IMR-90 (cell line): ENCODE measurements around the gene DNAJB8. TPM values are rescaled to one million over a fixed set of nuclear protein-coding genes. Genes with fewer than 3 reads are reported as not detected.

Experiments used
- ATAC-seq: fragments of 200-7000 bp; cut with Tn5 transposase; 2 replicates; pipeline ENCODE4 v1.9.1; 2020; ENCODE audit warnings: low read depth, mild to moderate bottlenecking, moderate library complexity
- BruUV-seq: library from RNA; stranded (reverse); fragments of 400-500 nt; replicated peaks from 2 replicates; lab custom pipeline; 2021; lab: Mats Ljungman, UMichigan
- CTCF ChIA-PET: fragments of 300-600 bp; formaldehyde crosslinking; extraction: SDS; loops from one replicate; lab custom pipeline; 2021; ENCODE audit warnings: antibody characterized with exemption; lab: Yijun Ruan, JAX
- POLR2A ChIA-PET: fragments of 300-600 bp; sonication (Branson Sonifier 250); formaldehyde crosslinking; loops from one replicate; lab custom pipeline; 2022; ENCODE audit warnings: antibody characterized with exemption; ENCODE audit not compliant: unreplicated experiment; lab: Charles Lee
- DNase-seq: peaks from one replicate; pipeline ENCODE4 v3.0.0; 2013
- H2AFZ ChIP-seq: replicated peaks from 2 replicates; pipeline ENCODE3; 2013; ENCODE audit warnings: low read length, mild to moderate bottlenecking; ENCODE audit not compliant: poor library complexity
- H2AK5ac ChIP-seq: 2 replicates; pipeline ENCODE4 v1.6.1; 2013; ENCODE audit warnings: low read depth, low read length, inconsistent platforms
- H2AK9ac ChIP-seq: replicated peaks from 2 replicates; pipeline ENCODE3; 2013; ENCODE audit warnings: mild to moderate bottlenecking, low read depth, low read length, moderate library complexity; ENCODE audit not compliant: poor library complexity
- H2BK120ac ChIP-seq: 2 replicates; pipeline ENCODE4 v1.6.1; 2013; ENCODE audit warnings: low read depth, low read length, inconsistent platforms
- H2BK15ac ChIP-seq: 3 replicates; pipeline ENCODE4 v1.6.1; 2013; ENCODE audit warnings: low read depth, low read length, inconsistent platforms
- H2BK20ac ChIP-seq: 2 replicates; pipeline ENCODE4 v1.6.1; 2013; ENCODE audit warnings: low read depth, mild to moderate bottlenecking, inconsistent platforms, low read length, moderate library complexity
- H2BK5ac ChIP-seq: 2 replicates; pipeline ENCODE4 v1.6.1; 2013; ENCODE audit warnings: mild to moderate bottlenecking, low read depth, low read length, inconsistent platforms; ENCODE audit not compliant: poor library complexity, severe bottlenecking
- H3K14ac ChIP-seq: replicated peaks from 2 replicates; pipeline ENCODE4 v1.6.1; 2013; ENCODE audit warnings: low read depth, low read length, inconsistent platforms
- H3K18ac ChIP-seq: 2 replicates; pipeline ENCODE4 v1.6.1; 2013; ENCODE audit warnings: low read depth, low read length, control low read depth
- H3K23ac ChIP-seq: 2 replicates; pipeline ENCODE4 v1.6.1; 2013; ENCODE audit warnings: low read depth, low read length, inconsistent platforms
- H3K27ac ChIP-seq: 2 replicates; pipeline ENCODE4 v1.5.1; 2013; ENCODE audit warnings: mild to moderate bottlenecking, control low read depth, low read length; ENCODE audit not compliant: insufficient read depth
- H3K27me3 ChIP-seq: 2 replicates; pipeline ENCODE4 v1.6.1; 2013; ENCODE audit warnings: low read length; ENCODE audit not compliant: control insufficient read depth, insufficient read depth
- H3K36me3 ChIP-seq: 2 replicates; pipeline ENCODE4 v1.6.1; 2013; ENCODE audit warnings: low read length, mixed read lengths; ENCODE audit not compliant: control insufficient read depth, insufficient read depth
- H3K4ac ChIP-seq: 2 replicates; pipeline ENCODE4 v1.6.1; 2013; ENCODE audit warnings: low read depth, low read length, inconsistent platforms
- H3K4me1 ChIP-seq: 2 replicates; pipeline ENCODE4 v1.6.1; 2013; ENCODE audit warnings: low read length, mixed read lengths; ENCODE audit not compliant: control insufficient read depth, insufficient read depth
- H3K4me2 ChIP-seq: 2 replicates; pipeline ENCODE4 v1.6.1; 2013; ENCODE audit warnings: low read depth, mild to moderate bottlenecking, control low read depth, low read length, moderate library complexity
- H3K4me3 ChIP-seq: 2 replicates; pipeline ENCODE4 v1.5.1; 2013; ENCODE audit warnings: low read depth, mild to moderate bottlenecking, control low read depth, low read length, moderate library complexity; ENCODE audit not compliant: insufficient read depth
- H3K56ac ChIP-seq: 2 replicates; pipeline ENCODE4 v1.6.1; 2013; ENCODE audit warnings: low read length, inconsistent platforms; ENCODE audit not compliant: insufficient read depth; ENCODE audit errors: extremely low read depth
- H3K79me1 ChIP-seq, 2 experiments: 2 replicates each; pipeline ENCODE4 v1.6.1; 2013; ENCODE audit warnings: low read length in 2 of 2, inconsistent platforms in 1 of 2, low read depth in 1 of 2
- H3K9ac ChIP-seq: 2 replicates; pipeline ENCODE4 v1.6.1; 2013; ENCODE audit warnings: low read depth, low read length, control low read depth
- H3K9me1 ChIP-seq: 2 replicates; pipeline ENCODE4 v1.6.1; 2013; ENCODE audit warnings: low read length, inconsistent platforms; ENCODE audit not compliant: insufficient read depth
- H3K9me3 ChIP-seq: 2 replicates; pipeline ENCODE4 v1.6.1; 2013; ENCODE audit warnings: low read length; ENCODE audit not compliant: control insufficient read depth, insufficient read depth
- H4K20me1 ChIP-seq: 2 replicates; pipeline ENCODE4 v1.6.1; 2013; ENCODE audit warnings: low read length, inconsistent platforms; ENCODE audit not compliant: insufficient read depth
- H4K5ac ChIP-seq: 2 replicates; pipeline ENCODE4 v1.6.1; 2013; ENCODE audit warnings: mild to moderate bottlenecking, low read depth, low read length, control low read depth
- H4K8ac ChIP-seq, 2 experiments: 2 replicates each; pipeline ENCODE4 v1.6.1; 2013; ENCODE audit warnings: low read depth in 2 of 2, low read length in 2 of 2, control low read depth in 1 of 2, inconsistent platforms in 1 of 2
- H4K91ac ChIP-seq: 2 replicates; pipeline ENCODE4 v1.6.1; 2013; ENCODE audit warnings: low read depth, low read length, inconsistent platforms; ENCODE audit not compliant: insufficient read depth
- BHLHE40 ChIP-seq: fragments of 150-350 bp; IDR thresholded peaks from 2 replicates; pipeline ENCODE4 v1.6.1; 2016; ENCODE audit warnings: mild to moderate bottlenecking, low read depth, low read length
- CEBPB ChIP-seq: IDR thresholded peaks from 2 replicates; pipeline ENCODE4 v1.6.1; 2012; ENCODE audit warnings: low read depth, low read length, improper control_type of control experiment
- CHD1 ChIP-seq: IDR thresholded peaks from 2 replicates; pipeline ENCODE4 v1.6.1; 2012; ENCODE audit warnings: low read depth, low read length, improper control_type of control experiment
- CTCF ChIP-seq: conservative IDR thresholded peaks from 2 replicates; pipeline ENCODE4 v1.5.1; 2012; ENCODE audit warnings: mild to moderate bottlenecking, low read depth, low read length, improper control_type of control experiment
- ELK1 ChIP-seq: fragments of 150-350 bp; IDR thresholded peaks from 2 replicates; pipeline ENCODE4 v1.6.1; 2016; ENCODE audit warnings: low read depth, mild to moderate bottlenecking, low read length, moderate library complexity, borderline replicate concordance
- FOS ChIP-seq: fragments of 150-350 bp; IDR thresholded peaks from 2 replicates; pipeline ENCODE4 v1.6.1; 2016; ENCODE audit warnings: low read depth, low read length
- MAZ ChIP-seq: IDR thresholded peaks from 2 replicates; pipeline ENCODE4 v1.6.1; 2012; ENCODE audit warnings: low read depth, mild to moderate bottlenecking, low read length, improper control_type of control experiment, moderate library complexity, borderline replicate concordance
- MXI1 ChIP-seq: IDR thresholded peaks from 2 replicates; pipeline ENCODE4 v1.6.1; 2012; ENCODE audit warnings: low read depth, mild to moderate bottlenecking, low read length, moderate library complexity, borderline replicate concordance
- NFE2L2 ChIP-seq: fragments of 150-350 bp; IDR thresholded peaks from 2 replicates; pipeline ENCODE4 v1.6.1; 2016; ENCODE audit warnings: low read depth, mild to moderate bottlenecking, low read length
- RAD21 ChIP-seq: IDR thresholded peaks from 2 replicates; pipeline ENCODE4 v1.6.1; 2012; ENCODE audit warnings: low read length, improper control_type of control experiment
- RCOR1 ChIP-seq: IDR thresholded peaks from 2 replicates; pipeline ENCODE4 v1.6.1; 2012; ENCODE audit warnings: mild to moderate bottlenecking, low read length, improper control_type of control experiment; ENCODE audit not compliant: insufficient replicate concordance
- RFX5 ChIP-seq: IDR thresholded peaks from 2 replicates; pipeline ENCODE4 v1.8.0; 2012; ENCODE audit warnings: low read depth, mild to moderate bottlenecking, low read length, moderate library complexity
- SMC3 ChIP-seq: fragments of 150-350 bp; IDR thresholded peaks from 2 replicates; pipeline ENCODE4 v1.6.1; 2016; ENCODE audit warnings: low read depth, mild to moderate bottlenecking, antibody characterized with exemption, low read length, moderate library complexity
- WGBS, 2 experiments: methylation state at CpG; one replicate each; pipeline versions ENCODE4 v1.1.5 to v1.1.7; 2013; ENCODE audit warnings: missing lambda C conversion rate in 2 of 2; ENCODE audit not compliant: insufficient read length in 1 of 2; ENCODE audit errors: extremely low coverage in 2 of 2; 5-methylcytosine and 5-hydroxymethylcytosine counted together
- dilution Hi-C: fragments of 300-500 bp; cut with HindIII; formaldehyde crosslinking; loops from one replicate; pipeline ENCODE4 v1.14.3; 2018; ENCODE audit warnings: low sequenced_read_pairs; ENCODE audit not compliant: unreplicated experiment
- in situ Hi-C: fragments of 300-500 bp; cut with MboI; formaldehyde crosslinking; loops from 3 replicates; pipeline ENCODE4 v1.14.3; 2019; ENCODE audit warnings: low sequenced_read_pairs, inconsistent platforms, mixed read lengths
- intact Hi-C: fragments of 100-400 bp; cut with micrococcal nuclease; formaldehyde crosslinking; loops from 2 replicates; pipeline ENCODE4 v1.10.0; 2022
- polyA plus RNA-seq, 3 experiments: library from polyadenylated mRNA; depleted of rRNA; stranded (reverse); fragments of >200 nt; gene quantifications; 2 replicates each; pipeline ENCODE4 v1.2.3, GENCODE V29; 2012; ENCODE audit warnings: low replicate concordance in 1 of 3
- total RNA-seq: library from RNA; depleted of rRNA; stranded (reverse); fragments of >200 nt; gene quantifications from 2 replicates; pipeline ENCODE4 v1.2.3, GENCODE V29; 2012
- TF ChIP-seq, protein P1 (sequence below): fragments of 150-350 bp; IDR thresholded peaks from 2 replicates; pipeline ENCODE4 v1.6.1; 2017; ENCODE audit warnings: mild to moderate bottlenecking, antibody characterized with exemption, low read length, low read depth

Gene DNAJB8
- total and polyA plus RNA-seq, 2 of the 4 experiments (the other 2 are of a cell fraction): not detected

DNA sequence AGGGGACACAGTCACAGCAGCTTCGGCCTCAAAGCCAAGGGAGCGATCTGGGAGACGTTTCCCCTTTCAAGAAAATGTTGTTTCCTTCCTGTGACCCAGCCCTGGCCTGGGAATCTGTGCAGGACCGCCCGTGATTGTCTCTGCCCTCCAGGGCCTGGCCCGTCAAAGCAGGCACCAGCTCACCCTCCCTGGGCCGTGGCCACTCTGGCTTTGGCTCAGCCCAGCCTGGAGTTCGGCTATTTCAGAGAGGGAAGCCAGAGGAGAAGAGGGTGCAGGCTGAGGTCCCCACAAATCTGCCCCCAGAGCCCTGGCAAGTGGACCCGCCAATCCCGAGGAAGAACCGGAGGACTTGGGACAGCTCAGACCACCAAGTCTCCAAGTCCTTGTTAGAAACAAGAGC is 13.6 kb upstream of the DNAJB8 start:
- Histone ChIP-seq H4K8ac (no peak overlapping the region), H3K4me2 (no peak overlapping the region), H3K18ac (no peak overlapping the region), H3K9me1 (peaks cover 3% of the 10 kb centered on the region; the same call in 1 of the 2 replicates), H3K9me3 (no peaks in the 10 kb centered on the region), H3K9ac (no peak overlapping the region), H2BK120ac (no peak overlapping the region), H3K14ac (no peak overlapping the region), H3K4me3 (no peak overlapping the region), H2AFZ (no peak overlapping the region), H4K5ac (no peak overlapping the region), H3K36me3 (peaks cover 18% of the 10 kb centered on the region), H3K27me3 (peaks cover 9% of the 10 kb centered on the region; the same call in 1 of the 2 replicates), H2AK5ac (no peak overlapping the region), H3K79me1 (peaks cover 0 to 11% of the 10 kb centered on the region in 2 experiments; a peak in 3 of 4 replicates), H2BK20ac (no peak overlapping the region), H3K4ac (no peak overlapping the region), H4K91ac (no peak overlapping the region), H3K56ac (no peak overlapping the region), H2BK15ac (no peak overlapping the region), H2AK9ac (no peak overlapping the region), H3K23ac (no peak overlapping the region), H3K4me1 (peaks cover 21% of the 10 kb centered on the region), H4K20me1 (peaks cover 5% of the 10 kb centered on the region; the same call in 1 of the 2 replicates), H3K27ac (no peak overlapping the region), H2BK5ac (no peak overlapping the region)
- ATAC-seq: no peak
- DNase-seq: no peak
- no peak for TF ChIP-seq NFE2L2
- no peak for TF ChIP-seq CTCF
- TF ChIP-seq, protein P1, sequence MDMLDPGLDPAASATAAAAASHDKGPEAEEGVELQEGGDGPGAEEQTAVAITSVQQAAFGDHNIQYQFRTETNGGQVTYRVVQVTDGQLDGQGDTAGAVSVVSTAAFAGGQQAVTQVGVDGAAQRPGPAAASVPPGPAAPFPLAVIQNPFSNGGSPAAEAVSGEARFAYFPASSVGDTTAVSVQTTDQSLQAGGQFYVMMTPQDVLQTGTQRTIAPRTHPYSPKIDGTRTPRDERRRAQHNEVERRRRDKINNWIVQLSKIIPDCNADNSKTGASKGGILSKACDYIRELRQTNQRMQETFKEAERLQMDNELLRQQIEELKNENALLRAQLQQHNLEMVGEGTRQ: no peak
- TF ChIP-seq FOS: no peak
- no peak for TF ChIP-seq CEBPB
- TF ChIP-seq MXI1: no peak
- TF ChIP-seq BHLHE40: no peak
- TF ChIP-seq ELK1: no peak
- no peak for TF ChIP-seq RCOR1
- TF ChIP-seq RAD21: no peak
- TF ChIP-seq CHD1: no peak
- TF ChIP-seq MAZ: no peak
- no peak for TF ChIP-seq RFX5
- no peak for TF ChIP-seq SMC3
- ChIA-PET CTCF (no interaction called here), POLR2A (no interaction called here)
- intact Hi-C loops (loop anchor here (5.0 kb wide), 1 partner anchor 403 kb away; no protein-coding TSS in a partner anchor), dilution Hi-C loops (no loop called here), in situ Hi-C loops (loop anchor here (10.0 kb wide), 1 partner anchor 385 kb away; no protein-coding TSS in a partner anchor)
- TSS peak; percentile 62 for BruUV-seq
- 82% methylated on average over 5 of the region's 11 CpGs; no CpG with 5 or more reads in 1 of the 2 experiments for WGBS, 2 experiments
